Activated effector memory CD4-positive, alpha-beta T cell treated with Interleukin-2 at 50 U/mL for 16 hours (primary cell): Measurements from ENCODE around the gene CBLN1.

ENCODE experiments used
- DNase-seq: peaks from one replicate; pipeline ENCODE4 v3.0.0-alpha.2; 2020

Gene CBLN1

GRCh38 chr16:49281480-49281842, at the start of gene CBLN1:
CBLN1 (minus strand) TSS chr16:49281838; CDS start chr16:49281465, 373 bp downstream.
- DNase-seq = no peak

GRCh38 chr16:49330562-49331201, 49.0 kb upstream of the CBLN1 start:
- DNase-seq = no peak

- no peak for DNase-seq
These were observed 46.7 kb upstream of the CBLN1 start for GRCh38 chr16:49328325-49328724.

GRCh38 chr16:49327466-49327865, 45.8 kb upstream of the CBLN1 start:
- no peak for DNase-seq

- no peak for DNase-seq
These were observed 43.1 kb upstream of the CBLN1 start for GRCh38 chr16:49324703-49325102.

GRCh38 chr16:49315602-49316001, 34.0 kb upstream of the CBLN1 start:
- no peak for DNase-seq

- no peak for DNase-seq
These were observed 30.8 kb upstream of the CBLN1 start for GRCh38 chr16:49312389-49312985.

- DNase-seq = no peak
These were observed 30.2 kb upstream of the CBLN1 start for GRCh38 chr16:49311823-49312222.

GRCh38 chr16:49307176-49307575, 25.5 kb upstream of the CBLN1 start:
- DNase-seq = no peak

GRCh38 chr16:49305406-49305805, 23.8 kb upstream of the CBLN1 start:
- DNase-seq = no peak

- DNase-seq = no peak
These were observed 10.8 kb upstream of the CBLN1 start for GRCh38 chr16:49292413-49292812.

GRCh38 chr16:49287572-49287971, 5.9 kb upstream of the CBLN1 start:
- no peak for DNase-seq

- no peak for DNase-seq
These were observed 3.3 kb upstream of the CBLN1 start for GRCh38 chr16:49284962-49285361.

GRCh38 chr16:49283376-49284049, 1.9 kb upstream of the CBLN1 start:
- DNase-seq = no peak

GRCh38 chr16:49282690-49283375, 1.2 kb upstream of the CBLN1 start:
- DNase-seq = no peak

GRCh38 chr16:49281843-49282642, 405 bp upstream of the CBLN1 start:
- DNase-seq = no peak

- no peak for DNase-seq
These were observed 732 bp downstream of the CBLN1 start for GRCh38 chr16:49280841-49281371.

GRCh38 chr16:49280105-49280741, 1.4 kb downstream of the CBLN1 start:
- no peak for DNase-seq

- no peak for DNase-seq
These were observed 2.5 kb downstream of the CBLN1 start for GRCh38 chr16:49278944-49279725.

- no peak for DNase-seq
These were observed 3.1 kb downstream of the CBLN1 start for GRCh38 chr16:49278567-49278827.

- no peak for DNase-seq
These were observed 3.7 kb downstream of the CBLN1 start for GRCh38 chr16:49277766-49278566.
